HG03378 (cell line): ENCODE measurements around the gene KEL.

Experiments
- ATAC-seq: cut with Tn5 transposase; IDR thresholded peaks from one replicate; pipeline ENCODE4 v1.9.1; 2021; ENCODE audit warnings: mild to moderate bottlenecking, moderate library complexity; ENCODE audit not compliant: unreplicated experiment

KEL gene

DNA sequence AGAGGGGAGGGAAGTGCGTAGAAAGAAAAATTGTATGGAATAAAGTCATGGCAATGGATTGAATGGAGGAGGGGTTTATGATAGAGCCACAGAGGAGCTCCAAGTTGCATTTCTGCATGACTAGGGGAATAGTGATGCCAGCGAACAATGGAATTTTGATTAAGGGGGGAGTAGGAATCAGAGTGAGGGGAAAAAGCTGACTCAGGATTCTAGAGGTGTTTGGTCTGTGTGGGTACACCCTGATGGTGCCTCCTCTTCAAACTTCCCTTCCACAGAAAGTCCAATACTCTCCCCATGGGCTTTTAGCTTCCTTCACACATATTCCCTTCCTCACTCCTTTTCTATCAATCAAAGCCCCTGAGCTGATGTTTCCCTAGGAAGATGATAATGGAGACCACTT is 1.8 kb upstream of the KEL start:
- no peak for ATAC-seq

DNA sequence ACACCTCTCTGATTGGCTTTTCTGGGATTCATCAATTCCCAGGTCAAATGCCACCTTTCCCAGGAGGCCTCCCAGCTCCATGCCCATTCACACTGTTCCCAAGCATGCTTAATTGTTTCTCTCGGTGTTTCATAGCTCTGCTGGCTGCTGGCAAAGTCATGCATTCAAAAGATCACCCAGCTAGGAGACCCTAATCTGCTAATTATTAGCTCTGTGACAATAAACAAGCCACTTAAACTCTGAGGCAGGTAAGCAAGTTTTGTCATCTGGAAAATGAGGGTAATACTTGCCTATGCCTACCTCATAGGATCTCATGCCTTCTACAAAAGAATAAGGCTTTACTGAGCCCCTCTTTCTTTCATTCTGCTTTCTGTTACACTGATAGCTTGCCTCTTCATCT is 828 bp upstream of the KEL start:
- ATAC-seq, result no peak

DNA sequence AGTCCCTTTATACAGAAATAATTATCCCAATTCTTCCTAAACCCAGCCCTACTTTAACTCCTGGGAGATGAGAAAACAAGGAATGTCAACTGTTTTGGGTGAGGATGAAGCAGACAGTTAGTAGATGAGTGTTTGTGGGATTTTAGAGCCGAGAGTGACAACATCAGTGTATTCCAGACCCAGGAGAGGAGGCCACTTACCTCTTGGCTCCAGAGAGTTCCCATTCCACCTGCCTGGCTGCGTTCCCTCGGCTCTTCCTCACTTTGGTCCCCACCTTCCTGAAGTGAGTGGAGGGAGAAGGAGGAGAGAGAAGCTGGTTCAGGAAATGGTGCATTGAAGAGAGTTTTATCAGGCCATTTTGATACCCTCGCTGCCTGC is 579 bp downstream of the KEL start:
- no peak for ATAC-seq

DNA sequence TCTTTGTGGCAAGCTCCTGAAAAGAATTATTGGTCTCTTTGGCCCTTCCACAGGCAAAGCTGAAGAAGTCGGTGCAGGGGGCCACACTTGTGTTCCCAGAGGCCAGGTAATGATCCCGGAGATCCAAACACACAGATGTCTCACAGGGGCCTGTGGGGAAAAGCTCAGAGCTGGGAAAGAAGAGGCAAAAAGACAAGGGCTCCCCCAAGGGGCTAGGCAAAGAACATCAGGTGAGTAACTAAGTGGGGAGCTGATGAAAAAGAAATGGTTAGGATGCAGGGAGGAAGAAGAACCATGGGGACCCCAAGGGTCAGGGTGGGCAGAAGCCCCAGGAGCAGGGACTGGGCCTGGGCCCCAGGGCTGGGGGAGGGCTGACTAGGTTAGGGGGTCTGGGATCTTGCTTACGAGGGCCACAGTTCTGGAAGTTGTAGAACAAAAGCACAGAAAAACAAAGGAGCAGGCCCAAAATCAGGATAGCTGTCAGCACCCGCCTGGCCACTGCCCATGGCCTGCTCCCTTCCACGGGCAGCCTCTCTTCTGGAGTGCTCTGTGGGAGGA is 1.1 kb downstream of the KEL start:
- no peak for ATAC-seq

DNA sequence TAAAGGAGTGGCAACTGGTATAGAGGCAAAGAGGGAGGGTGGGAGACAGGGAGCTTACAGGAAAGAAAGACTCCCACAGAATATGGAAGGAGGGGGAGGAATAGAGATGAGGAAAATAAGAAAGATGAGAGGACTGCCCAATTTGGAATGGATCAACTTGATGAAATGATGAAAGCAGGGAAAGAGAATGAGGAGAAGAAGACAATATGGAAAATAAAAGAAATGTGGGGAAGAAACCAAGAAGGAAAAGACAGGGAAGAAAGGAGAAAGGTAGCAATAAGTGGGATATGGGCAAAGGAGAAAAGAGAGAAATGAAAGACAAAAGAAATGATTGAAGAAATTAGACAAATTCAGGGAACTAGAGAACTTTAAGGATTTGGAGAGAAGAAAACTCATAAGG is 3.0 kb downstream of the KEL start:
- ATAC-seq, result no peak

DNA sequence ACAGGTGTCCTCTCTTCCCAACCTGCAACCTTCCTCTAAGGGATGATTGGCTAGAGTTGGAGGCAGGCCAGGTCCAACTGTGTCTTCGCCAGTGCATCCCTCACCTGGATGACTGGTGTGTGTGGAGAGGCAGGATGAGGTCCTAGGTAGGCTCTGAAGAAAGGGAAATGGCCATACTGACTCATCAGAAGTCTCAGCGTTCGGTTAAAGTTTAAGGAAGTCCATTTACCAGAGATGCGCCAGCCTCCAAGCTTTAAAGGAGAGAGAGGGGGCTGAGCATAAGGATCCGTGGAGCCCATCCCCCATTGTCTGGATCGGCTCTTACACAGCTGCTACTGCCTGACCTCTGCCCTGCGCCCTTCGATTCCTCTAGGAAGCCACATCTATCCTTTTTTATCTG is 4.4 kb downstream of the KEL start:
- ATAC-seq, result no peak

DNA sequence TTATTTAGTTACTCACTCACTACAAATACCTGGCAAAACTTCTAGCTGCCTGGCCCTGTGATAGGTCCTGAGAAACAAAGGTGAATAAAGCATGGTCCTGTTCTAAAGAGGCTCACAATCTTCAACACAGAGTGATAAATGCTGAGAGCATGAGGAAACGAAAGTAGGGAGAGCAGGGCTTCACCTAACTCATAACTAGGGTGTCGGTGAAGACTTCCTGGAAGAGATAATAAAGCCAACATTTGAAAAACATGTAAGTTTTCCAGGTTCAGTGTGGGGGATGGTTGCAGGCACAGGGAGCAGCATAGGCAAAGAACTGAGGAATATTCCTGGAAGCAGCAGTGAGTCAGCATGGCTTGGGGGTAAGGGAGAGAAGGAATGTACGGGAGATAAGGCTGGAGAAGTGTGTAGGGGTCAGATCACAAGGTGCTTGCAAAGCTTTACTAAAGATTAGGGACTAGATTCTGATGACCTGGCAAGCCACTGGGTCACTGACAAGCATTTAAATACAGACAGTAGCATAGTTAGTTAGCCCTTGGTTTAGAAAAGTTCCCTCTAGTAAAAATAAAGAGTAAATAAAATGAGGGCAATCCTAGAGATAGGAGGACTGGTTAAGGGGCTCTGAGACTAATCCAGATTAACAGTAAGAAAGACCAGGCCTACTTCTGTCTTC is 5.1 kb downstream of the KEL start:
- no peak for ATAC-seq

DNA sequence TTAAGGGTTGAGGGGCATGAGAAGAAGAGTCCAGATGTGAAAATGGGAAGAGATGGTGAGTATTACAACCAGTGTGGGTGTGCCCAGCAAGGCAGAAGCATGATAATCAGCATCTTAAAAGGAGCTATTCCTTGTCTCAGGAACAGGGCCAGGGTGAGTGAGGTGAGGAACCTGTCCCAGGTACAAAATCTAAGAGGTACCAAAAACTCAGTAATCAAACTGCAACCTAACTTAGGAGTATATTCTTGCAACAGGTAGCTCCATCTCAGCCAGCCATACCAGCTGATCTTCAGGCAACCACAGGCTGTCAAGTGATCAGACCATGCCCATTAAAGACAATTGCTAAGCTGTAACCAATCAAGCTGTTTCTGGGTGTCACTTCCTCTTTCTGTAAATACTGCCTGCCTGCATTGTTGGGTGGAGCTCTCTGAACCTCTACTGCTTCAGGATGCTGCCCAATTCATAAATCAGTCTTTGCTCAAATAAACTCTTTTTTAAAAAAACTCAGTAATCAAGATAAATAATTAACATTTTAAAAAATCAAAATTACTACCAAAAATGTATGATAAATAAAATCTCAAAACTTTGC is 7.4 kb downstream of the KEL start:
- peak; percentile 50 for ATAC-seq

DNA sequence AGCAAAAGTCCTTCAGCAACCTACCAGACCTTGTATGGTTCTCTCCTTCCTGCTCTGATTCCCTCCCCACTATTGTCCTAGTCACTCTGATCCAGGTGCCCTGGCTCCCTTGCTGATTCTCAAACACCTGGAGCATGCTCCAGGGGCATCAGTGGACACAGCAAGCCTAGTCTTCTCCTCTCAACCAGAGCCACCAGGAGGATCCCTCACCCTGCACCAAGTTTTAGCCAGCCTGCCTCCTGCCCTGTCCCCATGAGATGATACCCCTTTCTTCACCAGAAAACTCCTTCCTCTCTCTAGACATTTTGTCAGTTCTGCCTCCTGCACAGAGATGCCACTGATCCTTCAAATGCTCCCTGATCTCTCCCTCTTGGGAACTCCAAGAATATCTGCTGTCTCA is 11.9 kb downstream of the KEL start:
- no peak for ATAC-seq

DNA sequence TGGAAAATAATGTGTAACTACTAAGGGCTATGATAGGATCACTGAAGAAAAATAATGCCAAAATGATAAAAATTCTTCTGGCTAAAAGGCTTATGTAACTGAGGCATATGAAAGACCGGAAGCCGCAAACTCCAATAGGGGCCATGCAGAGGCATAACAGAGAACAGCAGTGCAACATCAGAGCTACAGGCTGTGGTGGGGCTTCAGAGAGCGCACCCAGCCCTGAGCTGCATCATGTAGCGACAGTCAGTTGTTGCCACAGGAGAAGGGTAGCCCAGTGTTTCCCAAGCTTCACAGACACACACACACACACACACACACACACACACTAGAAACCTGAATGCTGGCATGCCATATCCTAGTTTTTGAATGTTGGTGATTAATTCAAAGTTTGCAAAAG is 13.6 kb downstream of the KEL start:
- no peak for ATAC-seq

DNA sequence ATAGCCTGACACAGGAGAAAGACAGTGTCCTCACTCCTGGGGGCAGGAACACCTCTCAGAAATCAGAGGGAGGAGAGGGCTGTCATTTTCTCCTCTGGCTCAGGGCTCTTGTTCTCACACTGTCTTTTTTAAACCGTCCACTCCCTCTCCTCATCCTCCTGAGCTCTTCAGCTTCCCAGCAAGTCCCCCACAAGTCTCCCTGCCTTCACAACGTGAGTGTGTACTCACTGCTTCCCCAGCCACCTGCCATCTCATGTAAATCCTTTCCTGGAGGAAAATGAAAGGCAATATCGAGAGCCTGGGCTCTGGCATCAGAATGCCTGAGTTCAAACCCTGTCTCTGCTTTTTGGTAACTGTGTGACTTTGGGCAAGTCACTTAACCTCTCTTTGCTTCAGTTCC is 17.2 kb downstream of the KEL start:
- no peak for ATAC-seq

DNA sequence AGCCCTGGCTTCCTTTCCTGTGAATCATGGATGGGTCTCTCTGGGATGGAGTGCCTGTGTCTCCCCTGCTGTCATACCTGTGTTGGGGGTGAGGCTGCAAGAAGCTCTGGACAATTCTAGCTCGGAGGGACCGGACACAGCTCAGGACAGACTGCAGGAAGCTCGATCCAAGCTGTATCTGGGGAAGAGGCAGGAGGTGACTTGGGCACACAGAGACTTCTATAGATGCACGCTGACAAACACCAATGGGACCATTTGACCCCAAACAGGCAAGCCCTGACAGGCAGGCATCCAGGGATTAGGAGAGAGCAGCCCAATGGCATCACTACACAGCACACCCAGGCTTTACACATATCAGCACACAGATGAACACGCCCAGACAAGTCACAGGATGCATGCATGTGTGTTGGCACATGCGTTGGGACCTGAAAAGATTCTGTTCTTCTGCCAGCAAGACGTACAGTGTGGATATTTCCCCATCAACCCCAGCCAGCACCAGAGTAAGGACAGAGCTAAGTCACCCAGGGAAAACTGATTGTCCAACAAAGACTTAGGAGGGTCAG is 18.4 kb downstream of the KEL start:
- no peak for ATAC-seq

DNA sequence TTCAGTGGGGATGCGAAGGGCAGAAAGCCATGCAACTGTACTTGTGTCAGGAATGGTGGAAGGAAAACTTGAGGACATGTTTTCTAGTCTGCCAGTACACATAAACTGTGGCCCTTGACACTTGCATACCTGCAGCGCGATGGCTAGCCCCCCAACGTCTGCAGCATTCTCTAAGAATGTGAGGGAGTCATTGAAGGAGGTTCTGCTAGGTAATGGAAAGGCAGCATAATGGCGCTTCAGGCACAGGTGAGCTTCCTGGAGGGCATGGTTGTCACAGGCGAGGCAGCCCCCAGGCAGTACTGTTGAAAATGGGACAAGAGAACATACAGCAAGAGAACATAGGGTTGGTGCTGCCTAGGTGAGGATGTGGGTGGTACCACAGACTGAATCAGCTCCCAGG is 19.4 kb downstream of the KEL start:
- ATAC-seq, result no peak

DNA sequence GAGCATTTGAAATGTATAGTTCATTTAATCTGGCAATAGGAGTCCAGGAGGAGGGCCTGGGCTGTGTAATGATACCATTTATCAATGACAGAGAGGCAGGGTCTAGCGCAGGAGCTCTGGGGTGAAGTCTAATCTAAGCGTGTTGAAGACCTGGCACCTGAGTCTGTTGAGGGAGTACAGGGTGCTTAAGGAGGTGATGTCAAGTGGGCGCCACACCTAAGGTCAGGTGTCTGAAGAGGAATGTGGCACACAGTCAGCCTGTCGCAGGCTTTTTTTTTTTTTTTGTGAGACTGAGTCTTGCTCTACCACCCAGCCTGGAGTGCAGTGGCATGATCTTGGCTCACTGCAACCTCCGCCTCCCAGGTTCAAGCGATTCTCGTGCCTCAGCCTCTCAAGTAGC is 20.6 kb downstream of the KEL start:
- no peak for ATAC-seq

DNA sequence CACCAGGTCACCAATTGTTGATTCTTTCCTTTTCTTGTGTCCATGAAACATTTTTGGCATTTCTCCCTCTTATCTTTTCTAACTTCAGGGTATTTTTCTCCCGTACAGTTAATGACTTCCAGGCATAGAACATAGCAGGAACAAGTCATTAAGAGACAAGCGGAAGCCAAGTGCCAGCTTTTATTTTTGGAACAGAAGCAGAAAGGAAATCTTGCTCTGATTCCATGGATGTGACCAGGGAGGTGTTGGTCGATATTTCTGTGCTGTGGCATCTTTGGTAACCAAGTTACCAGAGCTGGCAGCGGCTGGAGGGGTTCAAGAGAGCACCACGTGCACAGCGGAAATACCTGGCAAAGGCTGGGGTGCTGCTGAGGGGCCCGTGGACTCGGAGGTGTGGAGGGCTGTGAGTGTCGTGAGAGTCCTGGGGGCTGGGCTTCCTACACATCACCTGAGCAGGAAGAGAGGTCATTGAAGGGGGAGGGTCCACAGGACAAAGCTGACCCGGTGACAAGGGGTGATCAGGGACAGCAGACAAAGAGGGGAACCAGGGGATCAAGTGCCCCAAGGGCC is 21.1 kb downstream of the KEL start:
- no peak for ATAC-seq

DNA sequence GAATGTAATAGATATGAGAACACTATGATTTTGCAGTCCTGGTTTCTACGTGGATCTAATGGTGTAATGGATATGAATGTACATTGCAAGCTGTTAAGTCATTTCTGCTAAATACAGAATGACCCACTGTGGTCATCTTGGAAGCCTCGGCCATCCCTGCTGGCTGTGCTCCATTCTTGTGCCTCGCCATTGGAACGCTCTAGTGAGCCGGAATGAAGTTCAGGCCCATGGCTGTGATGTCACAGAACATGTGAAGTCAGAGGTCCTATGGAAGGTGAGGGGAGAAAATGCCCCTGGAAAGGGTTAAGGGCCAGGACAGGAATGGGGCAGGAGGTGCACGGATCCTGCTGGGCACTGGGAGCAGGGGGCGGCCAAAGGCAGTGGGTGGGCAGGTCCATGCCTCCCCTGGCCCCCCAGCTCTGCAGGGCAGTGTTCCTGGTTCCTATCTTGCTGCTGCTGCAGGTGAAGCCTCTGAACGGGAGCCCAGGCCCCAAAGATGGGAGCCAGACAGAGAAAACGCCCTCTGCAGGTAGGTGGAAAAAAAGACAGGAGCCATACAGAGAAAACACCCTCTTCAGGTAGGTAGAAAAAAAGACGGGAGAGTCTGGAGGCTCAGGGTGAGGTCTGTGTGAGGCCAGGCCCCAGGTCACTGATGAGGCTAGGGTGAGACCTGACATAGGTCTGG is 22.8 kb downstream of the KEL start, which contains the start of gene LLCFC1:
TSS of gene LLCFC1 (plus strand) at position 259 of the 685 bp plus-strand sequence. CDS start at position 397, 138 bp downstream.
- ATAC-seq, result no peak

DNA sequence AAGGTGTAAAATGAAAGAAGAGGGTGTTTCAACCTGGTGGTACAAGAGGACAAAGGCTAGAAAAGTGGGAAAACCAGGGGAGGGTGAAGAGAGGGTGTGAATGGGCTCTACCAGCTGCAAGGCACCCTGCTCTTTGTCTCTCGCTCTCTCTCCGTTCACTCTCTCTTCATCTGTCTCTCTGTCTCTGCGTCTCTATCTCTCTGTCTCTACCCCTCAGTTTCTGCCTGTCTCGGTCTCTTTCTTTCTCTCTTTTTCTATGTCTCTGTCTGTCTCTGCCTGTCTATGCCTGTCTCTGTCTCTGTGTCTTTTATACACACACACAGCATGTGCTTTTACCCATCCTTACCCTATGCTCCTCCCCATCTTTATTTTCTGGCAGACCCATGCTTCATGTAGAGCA is 23.6 kb downstream of the KEL start:
- ATAC-seq, result no peak

DNA sequence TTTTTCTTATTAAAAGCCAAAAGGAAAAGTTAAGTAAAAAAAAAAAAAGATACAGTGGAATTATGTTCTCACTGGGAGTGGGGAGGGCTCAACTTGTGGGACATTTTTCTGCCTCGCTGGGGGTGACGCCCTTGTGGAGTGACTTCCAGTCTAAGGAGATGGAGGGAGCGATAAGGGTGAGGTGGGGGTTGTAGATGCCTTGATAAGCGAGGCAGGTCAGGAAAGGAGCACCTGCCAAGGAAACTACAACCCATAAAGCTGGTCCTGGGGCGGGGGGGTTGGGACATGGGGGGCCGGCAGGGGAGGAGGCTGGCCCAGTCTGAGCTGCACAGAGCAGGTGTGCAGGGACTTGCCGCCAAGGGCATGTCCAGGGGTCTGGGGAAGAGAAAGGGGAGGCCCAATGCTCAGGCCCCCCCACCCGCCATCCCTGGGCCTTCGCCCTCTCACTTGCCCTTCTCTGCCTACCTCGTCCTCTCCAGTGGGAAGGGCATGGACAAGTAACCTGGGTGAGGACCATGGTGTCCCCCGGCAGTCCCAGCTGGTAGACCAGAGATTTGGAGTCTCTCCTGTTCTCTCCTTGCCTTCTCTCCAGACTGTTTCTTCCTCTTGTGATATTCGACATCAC is 26.1 kb downstream of the KEL start:
- ATAC-seq, result no peak

DNA sequence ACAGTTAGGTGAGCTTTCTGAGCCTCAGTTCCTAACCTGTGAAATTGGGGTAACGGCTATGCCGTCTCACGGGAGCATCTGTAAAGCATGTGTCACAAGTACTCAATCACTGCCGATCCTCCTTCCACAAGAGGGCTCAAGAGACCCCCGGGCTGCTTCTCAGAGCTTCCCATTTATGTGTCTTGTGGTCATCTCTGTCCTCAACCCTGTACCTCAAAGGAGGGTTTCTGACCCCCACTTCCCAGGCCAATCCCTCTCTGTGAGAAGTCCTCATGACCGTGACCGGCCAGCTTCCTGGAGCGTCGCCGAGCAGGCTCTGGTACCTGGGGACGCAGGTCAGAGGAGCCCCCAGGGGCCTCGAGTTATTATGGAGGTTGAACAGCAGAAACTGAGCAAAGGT is 28.1 kb downstream of the KEL start:
- ATAC-seq, result no peak

DNA sequence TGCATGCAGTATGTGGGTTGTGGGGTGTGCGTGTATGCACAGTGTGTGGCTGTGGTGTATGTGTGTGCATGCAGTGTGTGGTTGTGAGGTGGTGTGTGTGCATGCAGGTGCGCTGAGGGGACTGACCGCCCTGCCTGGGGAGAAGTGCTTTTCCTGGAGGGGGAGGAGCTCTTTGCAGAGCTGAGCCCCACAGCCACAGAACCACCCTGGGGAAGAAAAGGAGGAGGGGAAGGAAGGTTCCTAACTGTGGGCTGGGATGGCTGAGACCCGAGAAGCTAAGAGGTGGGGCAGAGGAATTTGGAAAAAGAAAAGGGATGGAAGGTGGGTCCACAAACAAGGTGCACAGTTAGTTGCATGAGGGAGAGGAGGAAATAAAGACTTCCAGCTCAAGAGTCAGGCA is 28.5 kb downstream of the KEL start, which contains the start of gene TRPV5:
TSS of gene TRPV5 (minus strand) at position 123 of the 400 bp plus-strand sequence. CDS start 287 bp downstream, outside the sequence.
- no peak for ATAC-seq

DNA sequence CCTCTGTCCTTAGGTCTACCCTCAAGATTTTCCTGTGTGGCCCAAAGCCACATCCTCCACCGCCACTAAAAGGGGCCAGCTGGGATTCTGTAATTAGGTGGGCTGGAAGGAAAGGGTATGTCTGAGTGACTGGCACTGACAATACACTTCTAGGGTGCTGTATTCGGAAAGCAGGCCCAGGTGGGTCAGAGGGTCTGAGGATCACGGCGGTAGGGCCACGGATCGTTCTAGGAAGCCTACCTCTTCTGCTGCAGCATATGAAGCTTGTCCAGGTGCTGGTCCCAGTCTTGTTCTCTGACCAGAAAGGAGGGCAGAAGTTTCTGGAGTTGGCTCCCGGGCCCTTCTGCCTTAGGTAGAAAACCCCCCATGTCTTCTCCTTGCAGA is 29.1 kb downstream of the KEL start:
- ATAC-seq, result no peak
